ENCODE data around the gene TRIAP1.

GRCh38 chr12:120479458-120479857 lies 33.3 kb upstream of the TRIAP1 start:
- TF ChIP-seq CTCF (IDR thresholded peaks at IDR 0.05), result no peak
- no peak for TF ChIP-seq POLR2AphosphoS5 (IDR thresholded peaks at IDR 0.05)
